Stimulated activated CD4-positive, alpha-beta T cell treated with anti-CD3 and anti-CD28 coated beads, Interleukin-4, amount 100 ng/mL, for 48 hours (primary cell): Measurements from ENCODE around the gene AJAP1.

Experiments
- DNase-seq, 2 donors: peaks; one replicate each; pipeline ENCODE4 v3.0.0-alpha.2; 2020; ENCODE audit warnings: low read depth in 2 of 2

The AJAP1 gene

DNA sequence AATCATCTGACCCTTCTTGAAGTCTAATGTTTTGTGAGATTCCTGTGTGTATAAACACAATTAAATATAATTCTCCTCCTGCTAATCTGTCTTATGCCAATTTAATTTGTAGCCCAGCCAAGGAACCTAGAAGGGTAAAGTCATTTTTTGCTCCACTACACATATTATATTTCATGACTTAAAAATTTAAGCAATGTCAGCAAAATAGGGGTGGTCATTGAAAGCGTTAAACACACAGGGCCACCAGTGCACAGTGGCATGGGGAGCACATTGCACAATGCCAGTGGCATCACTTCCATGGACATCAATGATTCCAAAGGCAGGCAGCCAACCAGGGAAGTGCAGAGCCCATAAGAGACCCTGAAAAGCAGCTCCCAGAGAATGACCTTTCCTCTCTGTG, 166.1 kb downstream of the AJAP1 start:
- DNase-seq: no peak

DNA sequence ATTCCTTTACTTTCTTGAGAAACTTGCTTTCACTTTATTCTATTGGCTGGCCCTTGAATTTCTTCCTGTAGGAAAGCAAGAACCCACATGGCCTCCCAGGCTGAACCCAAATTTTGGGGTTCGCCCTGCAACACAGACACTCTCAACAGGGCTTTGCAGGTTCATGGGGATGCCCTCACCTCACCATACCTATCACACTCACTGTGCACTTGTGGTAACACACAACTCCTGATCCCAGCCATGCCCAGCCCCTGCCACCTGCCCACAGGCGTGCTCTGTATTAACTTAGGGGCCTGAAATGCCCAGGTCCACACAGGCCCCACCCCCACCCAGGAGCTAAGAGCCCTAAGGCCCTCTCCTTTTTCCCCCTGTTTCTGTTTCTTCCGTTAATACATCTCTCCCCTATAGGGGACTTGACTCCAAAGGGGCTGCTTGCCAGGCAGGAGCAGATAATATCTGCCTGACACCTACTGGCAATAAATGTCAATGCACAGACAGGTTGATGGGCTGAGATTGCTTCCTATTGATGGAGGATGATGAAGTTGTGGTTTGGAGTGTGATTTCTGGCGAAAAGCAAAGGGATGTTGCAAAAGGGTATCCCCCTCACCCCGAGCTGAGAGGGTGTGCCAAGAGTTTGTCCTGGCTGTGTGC, 171.5 kb downstream of the AJAP1 start:
- no peak for DNase-seq

DNA sequence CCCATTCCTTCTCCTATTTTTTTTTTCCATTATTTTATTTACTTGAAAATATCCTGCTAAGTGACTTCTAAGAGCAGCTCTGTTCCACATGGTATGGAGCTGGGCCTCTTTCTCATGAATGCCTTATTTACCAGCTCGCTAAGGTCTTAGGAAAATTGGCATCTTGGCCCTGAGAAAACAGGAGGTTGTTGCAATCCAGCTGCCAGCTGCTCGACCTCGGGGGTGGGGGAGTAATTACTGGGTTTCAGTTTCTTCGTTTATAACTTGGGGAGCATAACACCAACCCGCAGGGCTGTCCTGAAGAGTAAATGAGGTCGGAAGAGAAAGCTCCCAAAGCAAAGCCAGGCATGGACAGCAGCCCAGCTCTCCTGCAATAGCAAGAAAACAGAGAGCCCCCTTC, 176.3 kb downstream of the AJAP1 start:
- DNase-seq: no peak

DNA sequence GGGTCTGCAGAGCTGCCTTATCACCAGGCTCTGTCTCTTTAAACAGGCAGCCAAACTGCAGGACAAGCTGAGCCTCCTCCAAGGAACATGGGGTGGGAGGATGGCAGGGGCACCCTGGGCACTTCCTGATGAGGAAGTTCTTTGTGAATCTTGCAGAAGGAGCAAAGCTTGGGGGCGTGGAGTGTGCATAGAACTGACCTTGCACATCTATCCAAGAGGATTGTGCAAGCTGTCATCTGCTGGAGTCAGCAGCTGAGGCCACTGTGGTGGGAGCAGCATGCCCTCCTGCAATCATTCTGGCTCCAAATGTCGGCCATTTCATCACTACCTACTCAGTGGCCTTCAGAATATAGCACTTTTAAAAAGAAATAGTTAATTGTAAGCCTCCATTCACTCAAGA, 182.2 kb downstream of the AJAP1 start:
- no peak for DNase-seq

DNA sequence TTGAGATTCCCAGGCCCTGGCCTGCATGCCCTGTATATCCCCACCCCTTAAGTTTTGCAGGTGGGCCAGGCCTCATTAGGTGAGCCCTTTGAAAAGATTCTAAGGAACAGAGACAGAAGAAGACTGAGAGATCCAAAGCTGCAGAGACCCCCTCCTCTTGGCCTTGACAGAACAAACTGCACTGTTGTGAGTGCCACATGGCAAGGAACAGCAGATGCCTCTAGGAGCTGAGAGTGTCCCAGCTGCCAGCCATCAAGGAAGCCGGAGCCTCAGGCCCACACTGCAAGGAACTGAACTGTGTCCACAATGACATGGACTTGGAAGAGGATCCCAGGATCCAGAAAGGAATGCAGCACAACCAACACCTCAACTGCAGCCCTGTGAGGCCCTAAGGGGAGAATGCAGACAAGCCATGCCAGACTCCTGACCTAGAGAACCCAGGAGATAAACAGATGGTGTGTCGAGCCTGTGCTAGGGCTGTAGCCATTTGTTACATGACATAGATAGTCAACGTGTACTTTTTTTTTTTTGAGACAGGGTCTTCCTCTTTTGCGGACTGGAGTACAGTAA, 182.7 kb downstream of the AJAP1 start:
- no peak for DNase-seq

DNA sequence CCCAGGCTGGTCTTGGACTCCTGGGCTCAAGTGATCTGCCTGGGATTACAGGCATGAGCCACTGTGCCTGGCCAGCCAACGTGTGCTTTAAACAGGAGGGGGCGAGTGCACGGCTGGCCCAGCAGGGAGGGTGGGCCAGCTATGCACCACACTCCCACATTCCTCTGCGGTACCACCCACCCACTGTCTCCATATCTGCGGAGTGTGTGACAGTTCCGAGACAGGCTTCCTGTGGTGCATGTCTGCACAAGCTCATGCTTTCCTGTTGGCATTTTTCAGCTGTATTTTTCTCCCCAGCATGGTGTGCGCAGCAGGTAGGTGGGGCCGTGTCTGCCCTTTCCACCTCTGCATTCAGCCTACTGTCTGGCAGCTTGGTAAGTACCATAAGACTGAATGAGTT, 183.3 kb downstream of the AJAP1 start:
- DNase-seq: no peak

DNA sequence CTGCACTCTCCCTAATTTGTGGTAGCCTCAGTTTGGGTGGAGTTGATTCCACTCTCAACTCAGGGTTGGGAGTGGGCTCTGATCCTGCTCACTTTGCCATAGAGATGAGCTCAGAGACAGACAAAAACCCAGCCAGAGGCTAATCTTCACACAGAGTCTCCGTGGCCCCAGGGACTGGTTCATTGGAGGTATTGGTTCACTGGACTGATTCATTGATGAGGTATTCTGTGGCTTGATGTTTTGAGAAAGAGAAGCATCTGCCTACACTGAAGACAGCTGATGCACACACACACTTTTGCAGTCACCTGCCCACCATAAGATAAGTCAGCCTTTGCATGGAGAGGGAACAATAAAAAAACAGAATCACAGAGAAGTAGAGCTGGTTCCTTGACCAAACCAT, 183.8 kb downstream of the AJAP1 start:
- DNase-seq: no peak
